Tibial artery (tissue), 4 donors: ENCODE data around the gene ILF3.

Experiments
- DNase-seq, 2 donors: peaks; one replicate each; pipeline ENCODE4 v3.0.0-alpha.2; 2019
- H3K27ac ChIP-seq, 2 donors: fragments of 200-600 bp; sonication (generic) in 1 of 2; 1 replicate in 1 of 2; 2 replicates in 1 of 2; pipeline ENCODE4 v1.5.1; 2018 to 2019; ENCODE audit warnings: mild to moderate bottlenecking in 1 of 2
- H3K27me3 ChIP-seq, 2 donors: fragments of 200-600 bp; sonication (generic) in 1 of 2; one replicate each; pipeline versions ENCODE4 v1.5.1 to v1.6.0; 2016 to 2019
- H3K36me3 ChIP-seq, 3 donors: fragments of 200-600 bp; sonication (generic) in 2 of 3; one replicate each; pipeline ENCODE4 v1.5.1; 2016 to 2019; ENCODE audit warnings: mild to moderate bottlenecking in 2 of 3
- H3K4me1 ChIP-seq, 4 donors: fragments of 200-600 bp; sonication (generic) in 2 of 4; 1 replicate in 3 of 4; 2 replicates in 1 of 4; pipeline ENCODE4 v1.5.1; 2016 to 2019
- H3K4me3 ChIP-seq, 2 donors: fragments of 200-600 bp; sonication (generic) in 1 of 2; 1 replicate in 1 of 2; 2 replicates in 1 of 2; pipeline ENCODE4 v1.5.1; 2018 to 2019; ENCODE audit warnings: mild to moderate bottlenecking in 2 of 2
- H3K9me3 ChIP-seq, 3 donors: fragments of 200-600 bp; sonication (generic) in 1 of 3; one replicate each; pipeline ENCODE4 v1.5.1; 2016 to 2019
- intact Hi-C: fragments of 100-400 bp; cut with DNase I; formaldehyde crosslinking; loops from one replicate; pipeline ENCODE4 v1.15.0; 2023; ENCODE audit warnings: low total_unique reads
- TF ChIP-seq, protein P1 (sequence below), 2 experiments: fragments of 200-600 bp in 1 of 2; fragments of 450-650 bp in 1 of 2; IDR thresholded peaks; one replicate each; pipeline ENCODE4 v1.5.1; 2017 to 2019; ENCODE audit warnings: antibody characterized with exemption in 2 of 2, mild to moderate bottlenecking in 1 of 2, moderate library complexity in 1 of 2

ILF3 gene

DNA sequence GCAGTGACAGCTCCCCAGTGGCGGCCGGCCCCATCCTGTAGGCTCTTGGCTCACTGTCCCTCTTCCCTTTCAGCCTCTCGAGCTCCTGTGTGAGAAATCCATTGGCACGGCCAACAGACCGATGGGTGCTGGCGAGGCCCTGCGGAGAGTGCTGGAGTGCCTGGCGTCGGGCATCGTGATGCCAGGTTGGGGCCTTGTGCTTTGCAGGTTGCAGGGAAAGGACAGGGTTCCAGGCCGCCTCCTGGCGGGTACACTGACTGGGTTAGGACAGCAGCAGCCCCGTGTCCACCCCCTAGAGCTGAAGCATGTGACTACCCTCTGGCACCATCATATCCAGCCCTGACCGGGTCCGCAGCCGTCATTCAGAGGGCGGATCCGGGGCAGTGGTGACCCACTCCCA lies 25.6 kb downstream of the ILF3 start:
- peaks cover 84 to 95% (median 90%) of the 10 kb centered on the region in 3 donors for H3K36me3 ChIP-seq
- H3K27ac ChIP-seq = no peak overlapping the region
- no peak for DNase-seq
- no peak overlapping the region for H3K4me3 ChIP-seq
- no peaks in the 10 kb centered on the region for H3K9me3 ChIP-seq
- H3K4me1 ChIP-seq = no peaks in the 10 kb centered on the region
- intact Hi-C loops = no loop called here
- TF ChIP-seq, protein P1, sequence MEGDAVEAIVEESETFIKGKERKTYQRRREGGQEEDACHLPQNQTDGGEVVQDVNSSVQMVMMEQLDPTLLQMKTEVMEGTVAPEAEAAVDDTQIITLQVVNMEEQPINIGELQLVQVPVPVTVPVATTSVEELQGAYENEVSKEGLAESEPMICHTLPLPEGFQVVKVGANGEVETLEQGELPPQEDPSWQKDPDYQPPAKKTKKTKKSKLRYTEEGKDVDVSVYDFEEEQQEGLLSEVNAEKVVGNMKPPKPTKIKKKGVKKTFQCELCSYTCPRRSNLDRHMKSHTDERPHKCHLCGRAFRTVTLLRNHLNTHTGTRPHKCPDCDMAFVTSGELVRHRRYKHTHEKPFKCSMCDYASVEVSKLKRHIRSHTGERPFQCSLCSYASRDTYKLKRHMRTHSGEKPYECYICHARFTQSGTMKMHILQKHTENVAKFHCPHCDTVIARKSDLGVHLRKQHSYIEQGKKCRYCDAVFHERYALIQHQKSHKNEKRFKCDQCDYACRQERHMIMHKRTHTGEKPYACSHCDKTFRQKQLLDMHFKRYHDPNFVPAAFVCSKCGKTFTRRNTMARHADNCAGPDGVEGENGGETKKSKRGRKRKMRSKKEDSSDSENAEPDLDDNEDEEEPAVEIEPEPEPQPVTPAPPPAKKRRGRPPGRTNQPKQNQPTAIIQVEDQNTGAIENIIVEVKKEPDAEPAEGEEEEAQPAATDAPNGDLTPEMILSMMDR (IDR thresholded peaks at IDR 0.05) = no peak
- H3K27me3 ChIP-seq = no peaks in the 10 kb centered on the region

DNA sequence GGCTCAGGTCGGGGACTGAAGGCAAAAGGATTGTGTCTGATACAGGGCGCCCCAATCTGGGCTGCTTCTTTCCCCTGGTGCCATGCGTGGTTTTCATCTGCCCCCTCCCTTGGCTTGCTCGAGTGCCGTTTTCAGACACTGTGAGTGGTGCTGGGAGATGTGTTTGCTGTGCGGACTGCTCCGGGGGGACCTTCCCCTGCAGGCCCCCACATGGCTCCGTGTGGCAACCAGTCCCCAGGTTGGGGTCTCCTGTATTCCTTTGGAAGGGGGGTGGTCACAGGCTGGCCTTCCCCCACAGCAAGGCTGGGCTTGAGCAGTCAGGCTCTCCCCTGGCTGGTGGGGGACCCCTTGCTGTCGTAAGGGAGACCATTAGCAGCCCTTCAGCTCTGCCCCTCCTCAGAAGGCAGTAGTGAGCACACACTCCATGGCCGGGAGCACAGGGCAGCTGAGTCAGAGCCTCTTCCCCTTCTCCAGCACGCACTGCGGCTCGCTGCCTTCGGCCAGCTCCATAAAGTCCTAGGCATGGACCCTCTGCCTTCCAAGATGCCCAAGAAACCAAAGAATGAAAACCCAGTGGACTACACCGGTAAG lies 26.5 kb downstream of the ILF3 start:
- no peak for DNase-seq
- TF ChIP-seq, protein P1 (IDR thresholded peaks at IDR 0.05) = no peak
- no peaks in the 10 kb centered on the region for H3K27me3 ChIP-seq
- H3K27ac ChIP-seq = no peak overlapping the region
- intact Hi-C loops = no loop called here
- no peaks in the 10 kb centered on the region for H3K9me3 ChIP-seq
- peaks cover 82 to 97% (median 91%) of the 10 kb centered on the region in 3 donors for H3K36me3 ChIP-seq
- H3K4me1 ChIP-seq = no peaks in the 10 kb centered on the region
- H3K4me3 ChIP-seq = no peak overlapping the region

DNA sequence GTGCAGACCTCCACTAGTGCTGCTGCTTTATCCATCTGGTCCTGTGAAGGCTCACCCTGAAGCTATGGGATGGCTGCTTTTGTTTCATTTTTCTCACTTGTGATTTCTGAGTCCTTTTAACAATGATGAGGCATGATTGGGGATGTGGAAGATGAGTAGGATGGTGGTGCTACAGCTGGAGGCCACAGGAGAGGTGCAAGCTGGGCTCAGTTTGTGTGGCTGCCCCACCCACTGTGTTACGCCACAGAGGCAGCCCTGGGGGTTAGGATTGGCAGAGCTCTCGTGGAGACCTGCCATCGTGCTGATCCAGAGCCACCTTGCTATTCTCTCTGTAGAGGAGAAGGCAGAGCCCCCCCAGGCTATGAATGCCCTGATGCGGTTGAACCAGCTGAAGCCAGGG lies 27.5 kb downstream of the ILF3 start:
- Histone ChIP-seq H3K4me1 (no peaks in the 10 kb centered on the region), H3K4me3 (no peak overlapping the region), H3K27me3 (no peaks in the 10 kb centered on the region), H3K9me3 (no peaks in the 10 kb centered on the region), H3K27ac (no peak overlapping the region), H3K36me3 (peaks cover 82 to 100% (median 98%) of the 10 kb centered on the region in 3 donors)
- TF ChIP-seq, protein P1 (IDR thresholded peaks at IDR 0.05) = no peak
- DNase-seq = no peak
- intact Hi-C loops = no loop called here

DNA sequence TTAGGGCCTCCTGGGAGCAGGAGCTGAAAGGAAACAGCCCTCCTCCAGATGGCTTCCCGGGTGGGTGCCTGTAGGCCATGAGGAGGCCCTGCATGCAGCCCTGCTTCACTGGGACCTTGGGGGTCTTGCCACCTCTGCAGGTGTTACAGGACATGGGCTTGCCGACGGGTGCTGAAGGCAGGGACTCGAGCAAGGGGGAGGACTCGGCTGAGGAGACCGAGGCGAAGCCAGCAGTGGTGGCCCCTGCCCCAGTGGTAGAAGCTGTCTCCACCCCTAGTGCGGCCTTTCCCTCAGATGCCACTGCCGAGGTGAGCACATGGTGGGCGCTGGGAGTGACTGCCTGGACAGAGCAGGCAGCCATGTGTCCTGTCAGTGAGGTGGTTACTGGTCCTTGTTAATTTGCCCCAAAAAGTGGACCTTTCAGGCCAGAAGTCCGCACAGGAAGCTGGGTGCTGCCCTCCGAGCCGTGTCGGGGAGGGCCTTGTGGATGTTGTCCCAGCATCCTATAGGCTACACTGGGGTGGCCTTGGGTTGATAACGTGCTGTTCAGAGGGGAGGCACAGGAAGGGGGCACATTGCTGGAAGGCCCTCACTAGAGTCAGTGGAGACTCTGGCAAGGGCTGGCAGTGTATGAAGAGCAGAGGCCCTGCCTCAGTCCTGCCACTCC lies 28.4 kb downstream of the ILF3 start:
- intact Hi-C loops = no loop called here
- Histone ChIP-seq H3K27me3 (no peaks in the 10 kb centered on the region), H3K9me3 (no peaks in the 10 kb centered on the region), H3K4me3 (no peak overlapping the region), H3K27ac (no peak overlapping the region), H3K4me1 (no peaks in the 10 kb centered on the region), H3K36me3 (peaks cover 80 to 100% (median 99%) of the 10 kb centered on the region in 3 donors)
- TF ChIP-seq, protein P1 (IDR thresholded peaks at IDR 0.05) = no peak
- no peak for DNase-seq

DNA sequence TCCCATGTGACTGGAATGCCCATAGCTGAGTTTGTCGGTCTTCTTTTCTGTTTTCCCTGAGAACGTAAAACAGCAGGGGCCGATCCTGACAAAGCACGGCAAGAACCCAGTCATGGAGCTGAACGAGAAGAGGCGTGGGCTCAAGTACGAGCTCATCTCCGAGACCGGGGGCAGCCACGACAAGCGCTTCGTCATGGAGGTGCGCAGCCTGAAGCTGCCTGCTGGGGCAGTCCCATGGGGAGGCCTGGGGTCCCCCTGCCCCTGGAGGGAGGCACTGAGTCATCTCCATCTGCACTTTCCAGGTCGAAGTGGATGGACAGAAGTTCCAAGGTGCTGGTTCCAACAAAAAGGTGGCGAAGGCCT lies 28.9 kb downstream of the ILF3 start:
- Histone ChIP-seq H3K4me1 (no peaks in the 10 kb centered on the region), H3K4me3 (no peak overlapping the region), H3K9me3 (no peaks in the 10 kb centered on the region), H3K27ac (no peak overlapping the region), H3K27me3 (no peaks in the 10 kb centered on the region), H3K36me3 (peaks cover 80 to 100% (median 99%) of the 10 kb centered on the region in 3 donors)
- intact Hi-C loops = no loop called here
- no peak for DNase-seq
- TF ChIP-seq, protein P1 (IDR thresholded peaks at IDR 0.05) = no peak
